HG03280 (cell line): ENCODE data around the gene NTRK2.

Source experiments
- ATAC-seq: cut with Tn5 transposase; IDR thresholded peaks from one replicate; pipeline ENCODE4 v1.9.1; 2021; ENCODE audit warnings: mild to moderate bottlenecking, moderate library complexity; ENCODE audit not compliant: unreplicated experiment

The NTRK2 gene

GRCh38 chr9:84928419-84928818 lies 258.9 kb downstream of the NTRK2 start:
- no peak for ATAC-seq

DNA sequence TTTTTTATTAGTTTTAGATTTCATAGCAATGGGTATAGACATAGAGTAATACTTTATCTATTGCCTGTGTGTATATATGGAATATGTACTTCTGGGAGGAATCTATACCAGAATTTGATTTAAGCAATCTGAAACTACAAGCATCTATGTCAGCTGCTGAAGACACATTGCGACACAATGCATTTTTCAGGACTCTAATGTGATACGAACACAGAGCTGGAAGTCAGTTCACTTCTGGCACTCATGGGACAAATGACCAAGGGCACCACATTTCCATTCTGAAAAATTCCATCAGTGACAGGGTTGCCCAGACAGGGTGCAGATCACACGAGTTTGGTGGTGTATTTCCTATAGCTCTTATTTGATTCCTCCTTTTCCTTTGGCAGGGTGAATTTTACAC lies 259.5 kb downstream of the NTRK2 start:
- no peak for ATAC-seq

DNA sequence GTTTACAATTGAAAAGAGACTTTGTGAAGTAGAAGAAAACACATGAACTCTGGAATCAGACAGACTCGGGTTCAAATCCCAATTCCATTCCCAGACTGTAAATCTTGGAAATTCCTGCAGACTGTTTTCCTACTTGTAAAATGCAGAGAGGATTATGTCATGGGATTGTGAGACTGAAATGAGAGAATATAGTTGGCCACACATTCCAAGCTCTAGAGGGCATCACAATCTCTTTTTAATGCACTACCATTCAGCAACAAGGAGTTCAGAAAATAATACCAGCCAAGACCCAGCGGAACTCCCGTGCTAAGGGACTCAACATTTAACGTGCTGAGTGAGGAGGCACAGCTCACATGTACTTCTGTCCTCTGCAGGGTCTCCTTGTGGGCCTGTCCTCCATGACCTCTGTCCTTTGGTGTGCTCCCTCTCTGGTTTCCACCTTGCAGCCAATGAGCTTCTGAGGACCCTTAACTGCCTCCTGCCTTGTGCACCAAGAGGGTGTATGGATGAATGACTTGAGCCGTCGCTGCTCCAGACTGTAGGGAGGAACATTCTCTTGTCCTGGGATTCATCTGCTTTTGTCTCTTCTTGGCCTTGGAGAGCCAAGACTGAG lies 263.5 kb downstream of the NTRK2 start:
- ATAC-seq, result no peak

DNA sequence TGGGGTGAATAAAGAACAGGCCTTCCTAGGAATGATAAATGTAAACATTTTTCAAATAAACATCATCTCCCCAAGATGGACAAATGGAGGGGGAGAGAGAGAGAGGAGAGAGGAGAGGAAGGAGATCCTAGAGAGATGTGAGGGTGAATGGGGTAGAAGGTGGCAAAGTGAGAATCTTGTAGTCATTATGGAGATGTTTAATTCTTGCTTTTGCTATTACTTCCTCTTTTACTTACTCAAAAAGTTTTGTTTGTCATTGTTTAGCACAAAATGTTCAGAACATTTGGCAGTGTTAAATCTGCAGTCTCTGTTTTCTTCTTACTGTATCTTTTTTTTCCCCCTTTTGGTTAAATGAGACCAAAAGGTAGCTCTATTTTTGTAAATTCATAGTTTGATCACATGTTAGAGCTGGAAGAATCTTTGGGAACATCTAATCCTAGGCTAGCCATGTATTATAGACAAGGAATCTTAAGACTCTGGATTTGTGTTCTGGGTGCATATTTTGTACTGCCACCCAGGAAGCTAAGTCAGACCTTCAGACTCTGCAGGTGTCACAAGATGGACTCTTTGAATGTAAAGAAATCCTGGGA lies 266.1 kb downstream of the NTRK2 start:
- ATAC-seq, result no peak

- ATAC-seq, result no peak
Observed at GRCh38 chr9:84937180-84937579, 267.7 kb downstream of the NTRK2 start.

DNA sequence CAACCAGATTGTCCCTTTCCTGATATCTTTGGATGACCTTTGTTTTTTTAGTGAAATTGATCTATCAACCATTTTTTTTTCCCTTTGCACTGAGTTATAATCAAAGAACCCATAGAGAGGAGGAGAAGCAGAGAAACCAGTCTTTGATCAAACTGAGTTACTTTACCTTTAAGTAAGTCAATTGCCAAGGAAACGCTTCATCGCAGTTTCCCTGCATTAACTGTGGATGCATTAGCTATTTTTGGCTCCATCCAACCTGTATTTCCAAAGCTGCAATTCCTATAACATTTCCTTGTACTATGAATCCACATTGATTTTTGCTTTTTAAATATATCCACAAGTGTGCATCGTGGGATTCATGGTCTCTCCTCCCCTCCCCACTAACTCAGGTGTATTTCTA lies 268.1 kb downstream of the NTRK2 start:
- no peak for ATAC-seq

DNA sequence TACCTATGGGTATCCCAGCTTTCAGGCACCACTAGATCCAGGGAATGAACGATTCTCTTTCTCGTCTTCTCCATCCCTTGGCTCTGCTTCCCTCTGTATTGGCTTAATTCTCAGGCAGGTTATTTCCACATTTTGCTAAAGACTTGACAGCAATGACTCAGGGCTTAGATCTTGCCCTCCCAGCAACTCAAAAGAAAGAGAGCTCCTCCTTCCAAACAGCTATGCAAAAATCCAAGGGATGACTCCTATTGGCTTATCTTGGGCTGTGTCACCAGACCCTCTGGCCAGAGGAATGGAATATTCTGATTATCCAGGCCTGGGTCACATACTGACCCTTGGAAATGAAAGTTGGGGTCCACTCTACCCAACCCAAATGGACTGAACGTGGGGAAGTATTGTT lies 270.2 kb downstream of the NTRK2 start:
- no peak for ATAC-seq

DNA sequence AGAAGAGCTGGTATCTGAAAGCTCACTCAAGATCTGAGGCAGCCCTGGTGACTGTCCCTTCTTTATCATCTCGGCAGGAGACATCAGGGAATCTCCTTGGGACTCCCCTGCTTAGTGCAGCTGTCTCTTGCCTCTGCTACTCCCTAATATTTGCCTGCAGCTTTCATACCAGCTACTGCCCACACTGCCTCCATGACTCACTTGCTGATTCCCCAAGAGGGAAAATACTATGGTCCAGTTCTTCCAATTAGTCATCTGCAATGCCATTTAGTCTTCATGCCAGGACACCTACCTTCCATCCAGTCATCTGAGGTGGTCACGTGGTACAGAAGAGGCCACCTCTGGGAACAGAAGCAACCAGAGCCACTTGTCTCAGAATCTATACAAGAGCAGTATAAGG lies 270.8 kb downstream of the NTRK2 start:
- ATAC-seq, result no peak

- ATAC-seq, result no peak
Observed at GRCh38 chr9:84941792-84942191, 272.3 kb downstream of the NTRK2 start.

- no peak for ATAC-seq
Observed at GRCh38 chr9:84943482-84944050, 274.0 kb downstream of the NTRK2 start.

DNA sequence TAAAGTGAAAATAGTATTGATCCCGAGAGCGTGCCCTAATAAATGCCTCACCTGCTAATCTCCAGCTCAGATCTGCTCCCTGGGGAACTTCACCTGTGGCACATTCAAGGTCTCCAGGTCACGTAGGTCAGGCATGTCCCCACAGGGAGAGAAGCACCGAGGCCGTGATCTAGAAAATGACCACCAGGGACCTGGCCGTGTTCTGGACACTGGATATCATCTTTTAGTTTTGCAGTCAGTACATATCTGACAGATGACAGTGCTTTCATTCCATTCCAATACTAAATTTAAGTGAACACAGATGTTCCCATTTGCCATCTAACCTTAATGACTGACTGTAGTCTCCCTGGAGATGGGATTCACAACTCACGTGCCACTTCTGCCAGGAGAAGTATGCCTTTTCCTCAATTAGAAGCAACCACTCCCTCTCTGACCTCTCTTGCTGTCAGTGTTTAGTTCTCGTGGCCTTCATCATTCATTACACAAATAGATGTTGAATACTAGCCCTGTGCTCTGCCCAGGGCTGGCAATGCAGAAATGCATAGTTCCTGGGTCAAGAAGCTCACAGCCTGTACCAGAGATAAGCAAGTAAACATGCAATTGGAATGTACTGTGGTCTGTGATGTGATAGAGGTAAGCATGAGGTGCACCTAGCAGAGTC lies 276.5 kb downstream of the NTRK2 start:
- no peak for ATAC-seq

GRCh38 chr9:84947412-84947972 lies 278.0 kb downstream of the NTRK2 start:
- no peak for ATAC-seq

DNA sequence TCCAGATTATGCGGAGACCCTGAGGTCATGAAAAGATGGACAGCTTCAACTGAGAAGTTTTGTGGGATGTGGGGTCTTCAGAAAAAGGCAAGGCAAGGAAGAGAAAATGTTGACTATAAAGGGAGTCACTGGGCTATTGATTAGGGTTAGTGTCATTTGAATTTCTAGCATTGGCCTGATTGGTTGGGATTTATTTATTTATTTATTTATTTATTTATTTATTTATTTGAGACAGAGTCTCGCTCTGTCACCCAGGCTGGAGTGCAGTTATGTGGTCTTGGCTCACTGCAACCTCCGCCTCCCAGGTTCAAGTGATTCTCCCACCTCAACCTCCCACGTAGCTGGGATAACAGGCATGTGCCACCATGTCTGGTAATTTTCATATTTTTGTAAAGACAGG lies 279.7 kb downstream of the NTRK2 start:
- ATAC-seq, result no peak

DNA sequence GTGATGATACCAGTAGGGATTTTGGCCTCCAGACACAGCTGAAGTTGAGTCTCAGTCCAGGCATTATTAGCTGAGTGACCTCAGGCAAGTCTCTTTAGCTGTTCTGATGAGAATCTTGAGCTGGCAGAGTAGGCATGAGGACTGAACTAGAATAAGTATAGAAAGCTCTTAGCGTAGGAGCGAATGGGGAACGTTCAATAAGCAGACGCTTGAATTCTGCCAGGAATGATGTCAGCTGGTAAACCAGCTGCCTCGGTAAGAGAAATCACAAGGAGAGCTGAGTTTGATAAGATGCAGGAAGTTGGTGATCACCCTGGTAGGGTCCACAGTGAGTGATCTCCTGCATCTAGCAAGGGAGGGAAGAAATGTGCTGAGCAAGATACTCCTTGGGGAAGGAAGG lies 280.4 kb downstream of the NTRK2 start:
- ATAC-seq, result no peak

DNA sequence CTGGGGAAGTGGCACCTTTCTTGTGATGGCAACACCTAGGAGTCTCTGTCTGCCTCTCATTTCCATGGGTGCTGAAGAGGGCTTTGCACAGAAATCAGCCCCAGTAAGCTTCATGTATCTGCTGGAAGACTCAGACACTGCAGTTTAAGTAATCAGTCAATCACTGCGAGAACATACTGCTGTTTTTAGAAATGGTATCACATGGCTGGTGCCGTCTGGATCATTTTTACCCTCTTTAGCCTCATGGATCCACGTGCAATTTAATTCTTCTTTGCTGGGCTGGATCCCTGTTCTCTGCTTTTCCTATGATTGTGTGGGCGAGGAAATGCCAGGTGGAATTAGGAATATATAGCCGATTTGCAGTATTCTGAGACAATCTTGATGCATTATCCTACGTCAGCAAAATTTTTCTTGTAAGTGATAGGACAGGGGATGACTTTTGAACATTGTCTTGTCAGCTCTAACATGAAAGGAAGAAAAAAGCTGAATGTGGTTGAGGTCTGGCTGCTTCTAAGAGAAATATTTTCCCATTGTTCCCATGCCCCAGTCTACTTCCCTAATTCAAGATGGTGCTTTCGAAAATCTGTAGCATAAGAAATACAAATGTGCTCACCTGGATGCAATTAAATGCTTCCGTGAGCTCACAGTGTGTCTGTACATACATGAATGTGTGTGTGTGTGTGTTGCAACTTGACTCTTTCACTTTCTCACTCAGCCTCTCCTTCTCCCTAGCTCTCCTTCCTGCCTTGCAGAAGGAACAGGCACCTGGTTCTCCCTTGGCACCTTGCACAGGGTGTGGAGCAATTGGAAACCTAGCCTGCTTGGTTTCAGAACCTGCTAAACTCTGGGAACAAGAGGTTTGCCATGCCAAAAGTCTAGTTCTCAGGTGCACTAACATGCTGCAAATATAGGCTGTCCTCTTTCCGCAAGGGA lies 281.6 kb downstream of the NTRK2 start:
- ATAC-seq, result no peak

DNA sequence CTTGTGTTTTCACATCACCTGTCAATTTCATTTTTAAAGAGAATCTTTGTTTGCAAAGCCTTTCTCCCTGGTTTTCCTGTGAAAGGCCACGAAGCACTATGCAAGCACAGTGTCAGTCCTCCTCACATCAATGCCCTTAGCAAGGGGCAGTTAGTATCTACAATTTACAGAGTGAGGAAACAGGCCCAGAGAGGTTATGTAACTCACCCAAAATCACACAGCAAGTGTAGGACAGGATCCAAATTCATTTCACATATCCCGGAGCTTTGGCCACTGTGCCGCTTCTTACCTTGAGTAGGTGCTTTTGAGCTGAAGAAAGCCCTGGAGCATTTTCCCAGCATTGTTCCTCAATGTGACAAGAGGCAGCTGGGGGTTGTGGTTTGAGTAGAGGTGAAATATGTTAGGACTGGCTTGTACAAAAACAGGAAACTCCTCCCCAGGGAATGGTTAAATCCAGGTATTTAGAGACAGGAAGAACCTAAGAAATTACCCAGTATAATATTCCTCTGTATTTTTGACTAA lies 283.8 kb downstream of the NTRK2 start:
- ATAC-seq, result no peak

DNA sequence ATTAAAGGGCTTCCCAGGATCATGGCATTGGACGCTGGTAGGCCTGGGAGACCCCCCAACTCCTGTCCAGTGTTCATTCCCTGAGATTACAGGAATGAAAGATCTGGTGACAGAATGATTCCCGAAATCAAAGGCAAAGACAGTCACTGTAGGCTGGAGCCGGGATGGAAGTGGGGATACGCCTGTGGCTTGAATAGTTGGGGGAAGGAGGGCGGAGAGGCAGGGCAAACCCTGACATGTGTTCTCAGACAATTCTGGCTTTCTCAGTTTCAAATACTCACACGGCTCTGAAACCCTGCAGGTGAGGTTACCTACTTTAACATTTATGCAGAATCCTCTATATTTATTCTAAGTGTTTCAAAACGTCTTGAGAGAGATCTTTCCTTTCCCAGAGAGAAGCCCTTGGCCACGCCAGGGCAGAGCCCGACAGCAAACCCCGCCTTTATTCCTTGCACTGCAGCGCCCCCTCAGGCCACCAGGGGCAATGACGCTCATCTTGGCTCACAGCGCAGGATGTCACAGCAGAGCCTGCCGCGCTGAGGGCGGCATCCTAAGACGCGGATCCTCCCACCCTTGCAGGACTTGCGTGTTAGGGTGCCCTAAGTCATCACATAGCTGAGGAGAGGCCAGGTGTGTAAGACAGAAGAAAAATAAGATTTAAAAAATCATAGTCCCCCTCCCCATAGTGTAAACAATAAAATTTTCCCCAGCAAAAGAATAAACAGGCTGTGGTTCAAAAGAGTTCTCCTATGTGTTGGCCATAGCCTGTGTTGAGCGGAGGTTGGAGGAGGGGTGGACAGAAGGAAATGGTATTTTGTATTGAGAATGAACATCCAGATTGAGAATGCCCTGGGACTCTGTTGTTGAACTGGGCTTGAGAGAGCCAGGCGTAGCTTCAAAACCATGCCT lies 284.5 kb downstream of the NTRK2 start:
- ATAC-seq, result peak; percentile 96

DNA sequence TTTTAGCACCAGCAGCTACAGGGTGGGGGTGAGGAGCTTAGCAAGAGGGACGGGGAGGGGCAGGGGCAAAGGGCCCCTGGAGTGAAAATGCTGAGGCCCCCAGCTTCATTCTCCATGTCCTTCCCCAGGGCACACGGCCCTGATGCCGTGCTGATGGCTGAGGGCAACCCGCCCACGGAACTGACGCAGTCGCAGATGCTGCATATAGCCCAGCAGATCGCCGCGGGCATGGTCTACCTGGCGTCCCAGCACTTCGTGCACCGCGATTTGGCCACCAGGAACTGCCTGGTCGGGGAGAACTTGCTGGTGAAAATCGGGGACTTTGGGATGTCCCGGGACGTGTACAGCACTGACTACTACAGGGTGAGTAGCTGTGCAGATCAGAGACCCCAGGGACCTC lies 285.6 kb downstream of the NTRK2 start:
- no peak for ATAC-seq

DNA sequence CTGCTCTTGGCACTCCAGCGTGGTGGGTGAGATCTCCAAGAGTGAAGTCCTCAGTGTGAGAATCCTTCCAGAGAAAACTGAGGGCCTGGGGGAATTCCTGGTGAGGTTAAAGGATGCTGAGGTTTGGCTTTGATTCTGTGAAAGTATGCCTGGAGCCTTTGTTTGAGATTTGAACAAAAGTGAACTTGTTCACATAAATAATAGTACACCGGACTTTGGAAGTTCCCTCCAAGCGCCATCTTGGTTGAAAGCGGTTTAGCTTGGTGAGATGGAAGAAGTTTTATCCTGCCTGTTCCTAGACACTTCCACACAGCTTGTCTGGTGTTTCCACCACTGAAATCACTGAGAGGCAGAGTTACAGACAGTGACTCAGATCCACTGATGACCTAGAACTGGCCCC lies 286.4 kb downstream of the NTRK2 start:
- ATAC-seq, result no peak

DNA sequence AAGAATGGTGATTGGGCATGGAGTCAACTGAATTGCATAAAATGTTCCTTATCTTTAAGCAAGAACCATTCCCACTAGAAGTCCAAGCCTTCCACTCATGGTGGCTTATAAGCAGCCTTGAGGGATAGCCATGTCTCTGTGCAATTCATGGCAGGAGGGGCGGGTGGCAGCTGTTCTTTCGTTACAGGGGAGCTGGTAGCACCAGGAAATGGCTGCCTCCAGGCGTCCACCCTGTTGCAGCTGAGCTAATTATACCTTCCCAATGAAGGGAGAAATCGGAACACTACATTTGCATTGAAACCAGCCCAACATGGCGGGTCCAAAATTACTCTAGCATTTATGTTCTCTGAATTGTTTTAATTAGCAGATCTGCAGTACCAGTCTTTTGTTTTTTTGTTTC lies 289.8 kb downstream of the NTRK2 start:
- ATAC-seq, result no peak
